CD8-positive, alpha-beta memory T cell (primary cell): Measurements from ENCODE around the gene PITPNC1. TPM values are rescaled to one million over a fixed set of nuclear protein-coding genes. Genes with fewer than 3 reads are reported as not detected.

Experiments
- CTCF ChIA-PET: fragments of 350-600 bp; sonication (Branson Sonifier 250); formaldehyde crosslinking; loops from one replicate; lab custom pipeline; 2021; ENCODE audit warnings: antibody characterized with exemption; lab: Charles Lee
- POLR2A ChIA-PET: fragments of 350-600 bp; sonication (Branson Sonifier 250); formaldehyde crosslinking; loops from one replicate; lab custom pipeline; 2021; ENCODE audit warnings: antibody characterized with exemption; lab: Charles Lee
- DNase-seq, 5 donors: peaks; one replicate each; pipeline versions ENCODE4 v3.0.0 to v3.0.0-alpha.2; 2020 to 2022; ENCODE audit warnings: mixed read lengths in 1 of 5
- H3K27ac ChIP-seq: one replicate; pipeline ENCODE4 v1.7.0; 2013; ENCODE audit warnings: low read depth, mild to moderate bottlenecking, low read length, moderate library complexity
- H3K27me3 ChIP-seq: 2 replicates; pipeline ENCODE4 v1.7.0; 2013; ENCODE audit warnings: low read length, mild to moderate bottlenecking; ENCODE audit not compliant: insufficient read depth, poor library complexity, severe bottlenecking
- H3K36me3 ChIP-seq: 2 replicates; pipeline ENCODE4 v1.7.0; 2013; ENCODE audit warnings: mild to moderate bottlenecking, low read length, moderate library complexity; ENCODE audit not compliant: insufficient read depth
- H3K4me1 ChIP-seq: 2 replicates; pipeline ENCODE4 v1.7.0; 2013; ENCODE audit warnings: mild to moderate bottlenecking, low read length, moderate library complexity; ENCODE audit not compliant: insufficient read depth
- H3K4me3 ChIP-seq: 2 replicates; pipeline ENCODE4 v1.7.0; 2013; ENCODE audit warnings: mild to moderate bottlenecking, low read length
- H3K9me3 ChIP-seq: 2 replicates; pipeline ENCODE4 v1.7.0; 2013; ENCODE audit warnings: mild to moderate bottlenecking, low read length
- H3K27ac Mint-ChIP-seq, 8 donors: one replicate each; pipeline ENCODE4 v1.8.0; 2020 to 2021; ENCODE audit warnings: mixed read lengths in 8 of 8, mild to moderate bottlenecking in 6 of 8, inconsistent platforms in 3 of 8, moderate library complexity in 3 of 8
- H3K27me3 Mint-ChIP-seq, 2 donors: one replicate each; pipeline ENCODE4 v1.8.0; 2020 to 2021; ENCODE audit warnings: mixed read lengths in 2 of 2, mild to moderate bottlenecking in 1 of 2, moderate library complexity in 1 of 2
- H3K36me3 Mint-ChIP-seq, 3 donors: one replicate each; pipeline ENCODE4 v1.8.0; 2020 to 2021; ENCODE audit warnings: mixed read lengths in 3 of 3, inconsistent platforms in 1 of 3, mild to moderate bottlenecking in 1 of 3
- H3K4me1 Mint-ChIP-seq, 3 donors: one replicate each; pipeline ENCODE4 v1.8.0; 2020 to 2021; ENCODE audit warnings: mixed read lengths in 3 of 3, inconsistent platforms in 1 of 3, mild to moderate bottlenecking in 1 of 3
- H3K4me3 Mint-ChIP-seq, 7 donors: one replicate each; pipeline ENCODE4 v1.8.0; 2020 to 2021; ENCODE audit warnings: mixed read lengths in 7 of 7, mild to moderate bottlenecking in 6 of 7, moderate library complexity in 4 of 7, inconsistent platforms in 2 of 7
- H3K9me3 Mint-ChIP-seq, 5 donors: one replicate each; pipeline ENCODE4 v1.8.0; 2020 to 2022; ENCODE audit warnings: mixed read lengths in 5 of 5, mild to moderate bottlenecking in 3 of 5, moderate library complexity in 2 of 5, inconsistent platforms in 1 of 5
- polyA plus RNA-seq: library from polyadenylated mRNA; unstranded; fragments of 300-500 nt; fragmentation: Illumina TruSeq; gene quantifications from one replicate; pipeline ENCODE4 v1.2.3, GENCODE V29; 2021
- total RNA-seq, 2 experiments: library from RNA; stranded (reverse); gene quantifications; one replicate each; pipeline ENCODE4 v1.2.3, GENCODE V29; 2021

PITPNC1 gene
- total and polyA plus RNA-seq, 3 experiments from 2014 or later: 43.1 to 163 (median 45.1) TPM

DNA sequence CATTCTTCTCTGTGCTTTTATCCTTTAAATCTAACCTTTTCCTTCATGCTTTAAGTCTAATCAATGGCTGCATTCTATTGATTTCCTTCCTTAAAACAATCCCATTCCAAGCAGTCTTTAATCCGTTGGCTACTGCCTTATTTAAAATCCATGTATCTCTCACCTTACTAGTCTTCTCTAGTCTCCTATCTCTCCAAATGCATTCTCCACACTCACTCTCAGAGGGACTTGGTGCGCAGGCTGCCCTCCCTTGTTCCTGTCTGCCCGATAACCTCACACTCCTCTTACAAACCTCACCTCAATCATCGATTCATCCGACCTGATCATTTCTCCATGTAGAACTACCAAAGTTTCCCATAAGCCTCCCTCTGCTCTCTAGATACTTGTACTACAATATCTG, 33.8 kb upstream of the PITPNC1 start:
- no peaks in the 10 kb centered on the region for H3K4me1 Mint-ChIP-seq
- H3K4me3 Mint-ChIP-seq: no peak overlapping the region
- H3K27me3 ChIP-seq: no peaks in the 10 kb centered on the region
- no peak overlapping the region for H3K4me3 ChIP-seq
- POLR2A ChIA-PET: interaction anchor here (0.6 kb wide), 1 partner anchor 8 kb away, joined by 3 read pairs; no protein-coding TSS in a partner anchor
- no peak for DNase-seq
- CTCF ChIA-PET: no interaction called here
- H3K27ac Mint-ChIP-seq: peak overlapping the region in 3 of 8 donors; percentile 3 to 86 (median 49)
- peaks cover 10 to 81% (median 25%) of the 10 kb centered on the region in 3 donors for H3K36me3 Mint-ChIP-seq
- H3K36me3 ChIP-seq: peaks cover 46% of the 10 kb centered on the region
- no peaks in the 10 kb centered on the region for H3K9me3 Mint-ChIP-seq
- no peaks in the 10 kb centered on the region for H3K27me3 Mint-ChIP-seq
- no peaks in the 10 kb centered on the region for H3K9me3 ChIP-seq
- H3K27ac ChIP-seq: no peak overlapping the region
- H3K4me1 ChIP-seq: no peaks in the 10 kb centered on the region

DNA sequence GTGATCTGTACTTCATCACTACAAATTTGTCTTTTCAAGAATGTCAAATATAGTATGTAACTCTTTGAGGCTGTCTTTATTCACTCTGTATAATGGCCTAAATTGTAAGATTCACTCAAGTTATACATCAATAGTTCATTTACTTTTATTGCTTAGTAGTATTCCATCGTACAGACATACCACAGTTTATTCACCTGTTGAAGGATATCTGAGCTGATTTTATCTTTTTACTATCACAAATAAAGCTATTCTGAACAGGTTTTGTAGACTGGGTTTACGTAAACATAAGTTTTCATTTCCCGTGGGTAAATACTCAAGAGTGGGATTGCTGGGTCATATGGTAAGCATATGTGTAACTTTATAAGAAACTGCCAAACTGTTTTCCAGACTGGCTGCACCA, 29.3 kb upstream of the PITPNC1 start:
- CTCF ChIA-PET: interaction anchor here (1.2 kb wide), 1 partner anchor 126 kb away, joined by 3 read pairs; no protein-coding TSS in a partner anchor
- H3K36me3 Mint-ChIP-seq: peaks cover 10 to 82% (median 15%) of the 10 kb centered on the region in 3 donors
- POLR2A ChIA-PET: interaction anchor here (0.5 kb wide), 1 partner anchor 443 kb away, joined by 3 read pairs; no protein-coding TSS in a partner anchor

GRCh38 chr17:67349420-67349819, 27.7 kb upstream of the PITPNC1 start:
- Histone ChIP-seq H3K9me3 (no peaks in the 10 kb centered on the region), H3K4me1 (no peaks in the 10 kb centered on the region), H3K36me3 (peaks cover 63% of the 10 kb centered on the region), H3K4me3 (no peak overlapping the region), H3K27ac (no peak overlapping the region), H3K27me3 (no peaks in the 10 kb centered on the region)
- H3K36me3 Mint-ChIP-seq: peaks cover 8 to 83% (median 10%) of the 10 kb centered on the region in 3 donors
- no peaks in the 10 kb centered on the region for H3K9me3 Mint-ChIP-seq
- H3K4me1 Mint-ChIP-seq: peaks cover 4 to 11% (median 6%) of the 10 kb centered on the region in 3 donors
- CTCF ChIA-PET: no interaction called here
- DNase-seq: no peak
- no peak overlapping the region for H3K27ac Mint-ChIP-seq
- H3K27me3 Mint-ChIP-seq: no peaks in the 10 kb centered on the region
- POLR2A ChIA-PET: interaction anchor here (0.5 kb wide), 1 partner anchor 9 kb away, joined by 6 read pairs; no protein-coding TSS in a partner anchor
- H3K4me3 Mint-ChIP-seq: no peak overlapping the region

More for the DNA sequence above, 29.3 kb upstream of the PITPNC1 start:
- Histone ChIP-seq H3K36me3 (peaks cover 54% of the 10 kb centered on the region), H3K9me3 (no peaks in the 10 kb centered on the region), H3K4me1 (no peaks in the 10 kb centered on the region), H3K27me3 (no peaks in the 10 kb centered on the region), H3K27ac (no peak overlapping the region), H3K4me3 (no peak overlapping the region)
- Mint-ChIP-seq H3K27me3 (no peaks in the 10 kb centered on the region), H3K4me3 (no peak overlapping the region), H3K4me1 (peaks cover 2 to 4% (median 4%) of the 10 kb centered on the region in 3 donors), H3K9me3 (no peaks in the 10 kb centered on the region), H3K27ac (peak overlapping the region in 2 of 8 donors; percentile 2 to 9)
- no peak for DNase-seq

DNA sequence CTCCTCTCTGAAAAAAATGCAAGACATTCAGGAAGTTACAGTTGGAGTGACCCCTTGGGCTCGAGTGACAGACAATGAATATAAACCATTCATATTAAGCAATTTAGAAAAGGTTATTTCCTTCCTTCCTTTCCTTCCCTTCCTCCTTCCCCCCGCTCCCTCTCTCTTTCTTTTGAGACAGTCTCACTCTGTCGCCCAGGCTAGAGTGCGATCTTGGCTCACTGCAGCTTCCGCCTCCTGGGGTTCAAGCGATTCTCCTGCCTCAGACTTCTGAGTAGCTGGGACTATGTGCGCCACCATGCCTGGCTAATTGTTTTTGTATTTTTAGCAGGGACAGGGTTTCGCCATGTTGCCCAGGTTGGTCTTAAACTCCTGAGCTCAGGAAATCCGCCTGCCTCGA, 23.9 kb upstream of the PITPNC1 start:
- peaks cover 4 to 79% (median 9%) of the 10 kb centered on the region in 3 donors for H3K36me3 Mint-ChIP-seq
- no peak overlapping the region for H3K27ac Mint-ChIP-seq
- no peak overlapping the region for H3K27ac ChIP-seq
- POLR2A ChIA-PET: no interaction called here
- H3K36me3 ChIP-seq: peaks cover 47% of the 10 kb centered on the region
- H3K4me1 ChIP-seq: no peaks in the 10 kb centered on the region
- CTCF ChIA-PET: no interaction called here
- no peaks in the 10 kb centered on the region for H3K9me3 Mint-ChIP-seq
- peaks cover 16 to 33% (median 18%) of the 10 kb centered on the region in 3 donors for H3K4me1 Mint-ChIP-seq
- H3K4me3 ChIP-seq: no peak overlapping the region
- H3K27me3 ChIP-seq: no peaks in the 10 kb centered on the region
- H3K4me3 Mint-ChIP-seq: no peak overlapping the region
- H3K27me3 Mint-ChIP-seq: no peaks in the 10 kb centered on the region
- no peak for DNase-seq
- no peaks in the 10 kb centered on the region for H3K9me3 ChIP-seq

- no peak overlapping the region for H3K4me3 ChIP-seq
- Mint-ChIP-seq H3K27me3 (no peaks in the 10 kb centered on the region), H3K36me3 (peaks cover 4 to 77% (median 9%) of the 10 kb centered on the region in 3 donors), H3K9me3 (no peaks in the 10 kb centered on the region), H3K27ac (peak overlapping the region in 3 of 8 donors; percentile 56 to 68 (median 66)), H3K4me3 (no peak overlapping the region), H3K4me1 (peaks cover 22 to 42% (median 26%) of the 10 kb centered on the region in 3 donors)
- no peak overlapping the region for H3K27ac ChIP-seq
- H3K9me3 ChIP-seq: no peaks in the 10 kb centered on the region
- H3K27me3 ChIP-seq: no peaks in the 10 kb centered on the region
- POLR2A ChIA-PET: no interaction called here
- H3K4me1 ChIP-seq: peaks cover 6% of the 10 kb centered on the region
- H3K36me3 ChIP-seq: peaks cover 40% of the 10 kb centered on the region
- CTCF ChIA-PET: no interaction called here
- no peak for DNase-seq
These were observed 23.0 kb upstream of the PITPNC1 start for GRCh38 chr17:67353929-67354574.

GRCh38 chr17:67358612-67359011, 18.5 kb upstream of the PITPNC1 start:
- Mint-ChIP-seq H3K4me1 (peaks cover 50 to 79% (median 65%) of the 10 kb centered on the region in 3 donors), H3K4me3 (peak overlapping the region; percentile 9 to 74 (median 36)), H3K36me3 (peaks cover 4 to 70% (median 11%) of the 10 kb centered on the region in 3 donors), H3K9me3 (no peaks in the 10 kb centered on the region), H3K27ac (peak overlapping the region; percentile 32 to 89 (median 72)), H3K27me3 (no peaks in the 10 kb centered on the region)
- ChIA-PET CTCF (interaction anchor here (0.8 to 1.2 kb wide), 3 partner anchors 14 to 291 kb away, joined by 3 to 10 read pairs (median 3); no protein-coding TSS in a partner anchor), POLR2A (interaction anchor here (0.6 to 1.0 kb wide), 4 partner anchors 9 to 687 kb away, joined by 3 to 6 read pairs (median 4); no protein-coding TSS in a partner anchor)
- no peak overlapping the region for H3K4me3 ChIP-seq
- H3K27ac ChIP-seq: no peak overlapping the region
- no peaks in the 10 kb centered on the region for H3K9me3 ChIP-seq
- H3K4me1 ChIP-seq: peaks cover 39% of the 10 kb centered on the region
- peaks cover 26% of the 10 kb centered on the region for H3K36me3 ChIP-seq
- DNase-seq: no peak
- H3K27me3 ChIP-seq: no peaks in the 10 kb centered on the region

DNA sequence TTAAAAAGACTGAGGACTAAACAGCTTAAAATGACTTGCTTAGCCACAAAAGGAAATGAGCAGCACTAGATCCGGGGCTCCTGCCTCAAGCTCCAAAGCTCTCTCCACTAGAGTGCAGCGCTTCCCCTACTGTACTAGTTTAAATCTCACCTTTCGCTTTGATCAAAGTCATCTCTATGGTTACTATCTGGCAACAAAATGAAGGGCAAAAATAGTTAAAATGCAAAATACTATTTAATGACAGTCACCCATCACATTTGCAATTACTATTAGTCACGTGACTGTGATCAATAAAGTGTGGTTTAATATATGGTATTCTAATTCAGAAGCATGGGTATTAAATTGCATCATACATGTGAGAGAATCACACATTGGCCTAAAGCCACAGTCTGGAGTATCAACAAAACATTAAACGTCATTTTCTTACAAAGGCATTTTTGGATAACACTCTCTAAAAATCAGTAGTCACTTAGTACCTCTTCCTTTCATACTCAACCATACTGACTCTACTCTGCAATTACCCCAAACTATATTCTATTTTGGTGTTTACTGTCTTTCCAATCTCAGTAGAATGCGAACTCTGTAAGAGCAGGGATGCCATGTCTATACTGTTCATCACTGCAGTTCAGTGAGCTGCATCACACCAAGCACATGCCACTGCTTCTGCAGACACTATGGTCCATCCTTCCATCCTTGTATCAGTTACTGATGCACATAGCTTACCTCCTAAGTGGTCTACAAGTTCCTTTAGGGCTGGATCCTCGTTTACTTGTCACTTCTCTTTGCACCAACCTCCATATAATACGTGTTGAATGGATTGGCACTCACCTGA, 16.9 kb upstream of the PITPNC1 start:
- H3K27ac Mint-ChIP-seq: peak overlapping the region; percentile 20 to 93 (median 84)

More for the DNA sequence above, 16.9 kb upstream of the PITPNC1 start:
- Histone ChIP-seq H3K4me3 (no peak overlapping the region), H3K27ac (no peak overlapping the region), H3K4me1 (peaks cover 52% of the 10 kb centered on the region), H3K36me3 (peaks cover 13% of the 10 kb centered on the region), H3K9me3 (no peaks in the 10 kb centered on the region), H3K27me3 (no peaks in the 10 kb centered on the region)
- CTCF ChIA-PET: interaction anchor here (0.6 to 1.7 kb wide), 11 partner anchors 12 to 358 kb away, joined by 3 to 10 read pairs (median 3); partner anchors contain the start of gene NOL11
- Mint-ChIP-seq H3K9me3 (no peaks in the 10 kb centered on the region), H3K4me1 (peaks cover 58 to 88% (median 80%) of the 10 kb centered on the region in 3 donors), H3K36me3 (peaks cover 4 to 63% (median 11%) of the 10 kb centered on the region in 3 donors), H3K27me3 (no peaks in the 10 kb centered on the region), H3K4me3 (peak overlapping the region; percentile 25 to 71 (median 38))
- peak; percentile 30 to 70 (median 62) for DNase-seq
- POLR2A ChIA-PET: interaction anchor here (0.5 kb wide), 1 partner anchor 139 kb away, joined by 3 read pairs; no protein-coding TSS in a partner anchor
